B cell (primary cell): Measurements from ENCODE around the gene CHRM2. TPM values are rescaled to one million over a fixed set of nuclear protein-coding genes. Genes with fewer than 3 reads are reported as not detected.

ENCODE experiments used
- ATAC-seq: fragments of 200-7000 bp; cut with Tn5 transposase; one replicate; pipeline ENCODE4 v1.10.0; 2021; ENCODE audit warnings: low read depth, mild to moderate bottlenecking, moderate number of reproducible peaks, moderate library complexity
- CTCF ChIA-PET: fragments of 350-600 bp; sonication (Branson Sonifier 250); formaldehyde crosslinking; loops from one replicate; lab custom pipeline; 2021; ENCODE audit warnings: antibody characterized with exemption, inconsistent platforms; lab: Charles Lee
- POLR2A ChIA-PET: fragments of 350-600 bp; sonication (Branson Sonifier 250); formaldehyde crosslinking; loops from one replicate; lab custom pipeline; 2021; ENCODE audit warnings: antibody characterized with exemption; lab: Charles Lee
- DNase-seq: peaks from one replicate; pipeline ENCODE4 v3.0.0; 2013
- H2AFZ ChIP-seq: 2 replicates; pipeline ENCODE4 v1.6.1; 2012; ENCODE audit warnings: mild to moderate bottlenecking, low read depth, low read length; ENCODE audit not compliant: insufficient read depth, poor library complexity, severe bottlenecking
- H3K27ac ChIP-seq, 2 donors: 1 replicate in 1 of 2; 2 replicates in 1 of 2; pipeline ENCODE4 v1.5.1; 2012 to 2013; ENCODE audit warnings: low read length in 2 of 2, mild to moderate bottlenecking in 2 of 2, moderate library complexity in 1 of 2
- H3K27me3 ChIP-seq, 4 experiments: fragments of 200-600 bp in 1 of 4; sonication (generic) in 1 of 4; replicated peaks in 1 of 4; 1 replicate in 2 of 4; 2 replicates in 2 of 4; pipeline versions ENCODE4 v1.6.1 to v1.7.0; 2013 to 2016; ENCODE audit warnings: low read length in 3 of 4, mild to moderate bottlenecking in 2 of 4, mixed read lengths in 1 of 4, moderate library complexity in 1 of 4; ENCODE audit not compliant: insufficient read depth in 4 of 4, control insufficient read depth in 3 of 4; ENCODE audit errors: control extremely low read depth in 1 of 4
- H3K36me3 ChIP-seq, 2 experiments: replicated peaks in 1 of 2; 1 replicate in 1 of 2; 2 replicates in 1 of 2; pipeline versions ENCODE4 v1.6.1 to v1.7.1; 2013; ENCODE audit warnings: low read length in 1 of 2; ENCODE audit not compliant: insufficient read depth in 2 of 2, control insufficient read depth in 1 of 2; ENCODE audit errors: control extremely low read depth in 1 of 2, extremely low read depth in 1 of 2
- H3K4me1 ChIP-seq, 2 donors: fragments of 200-600 bp in 1 of 2; sonication (generic) in 1 of 2; 1 replicate in 1 of 2; 2 replicates in 1 of 2; pipeline versions ENCODE4 v1.5.1 to v1.6.1; 2013 to 2017; ENCODE audit warnings: low read length in 2 of 2; ENCODE audit not compliant: control insufficient read depth in 2 of 2, insufficient read depth in 2 of 2
- H3K4me2 ChIP-seq: replicated peaks from 2 replicates; pipeline ENCODE3; 2012; ENCODE audit warnings: mild to moderate bottlenecking, low read depth, low read length; ENCODE audit not compliant: poor library complexity, severe bottlenecking
- H3K4me3 ChIP-seq, 5 experiments: fragments of 200-600 bp in 1 of 5; sonication (generic) in 1 of 5; 1 replicate in 3 of 5; 2 replicates in 2 of 5; pipeline versions ENCODE4 v1.5.1 to v1.7.0; 2011 to 2016; ENCODE audit warnings: low read length in 4 of 5, mild to moderate bottlenecking in 4 of 5, low read depth in 2 of 5, control low read depth in 1 of 5, moderate library complexity in 1 of 5; ENCODE audit not compliant: insufficient read depth in 1 of 5; ENCODE audit errors: control extremely low read depth in 1 of 5, extremely low read depth in 1 of 5
- H3K79me2 ChIP-seq: fragments of 200-600 bp; sonication (generic); one replicate; pipeline ENCODE4 v1.6.0; 2016; ENCODE audit warnings: low read length; ENCODE audit not compliant: control insufficient read depth, insufficient read depth
- H3K9ac ChIP-seq: fragments of 200-600 bp; sonication (generic); 2 replicates; pipeline ENCODE4 v1.6.1; 2017; ENCODE audit warnings: mild to moderate bottlenecking, low read length, moderate library complexity
- H3K9me3 ChIP-seq, 3 donors: one replicate each; pipeline versions ENCODE4 v1.6.1 to v1.7.1; 2013; ENCODE audit warnings: low read length in 2 of 3; ENCODE audit not compliant: control insufficient read depth in 2 of 3, insufficient read depth in 1 of 3; ENCODE audit errors: control extremely low read depth in 1 of 3
- H4K20me1 ChIP-seq: 2 replicates; pipeline ENCODE4 v1.6.0; 2012; ENCODE audit warnings: mild to moderate bottlenecking, low read length; ENCODE audit not compliant: insufficient read depth, control insufficient read depth, poor library complexity, severe bottlenecking
- H3K27ac Mint-ChIP-seq: one replicate; pipeline ENCODE4 v1.8.0; 2021; ENCODE audit warnings: mixed read lengths
- H3K27me3 Mint-ChIP-seq: one replicate; pipeline ENCODE4 v1.8.0; 2021; ENCODE audit warnings: mixed read lengths
- H3K4me1 Mint-ChIP-seq: one replicate; pipeline ENCODE4 v1.8.0; 2021; ENCODE audit warnings: mixed read lengths
- H3K4me3 Mint-ChIP-seq: one replicate; pipeline ENCODE4 v1.8.0; 2021; ENCODE audit warnings: mixed read lengths
- H3K9me3 Mint-ChIP-seq: one replicate; pipeline ENCODE4 v1.8.0; 2022; ENCODE audit warnings: mixed read lengths; ENCODE audit not compliant: insufficient read depth
- CTCF ChIP-seq: fragments of 200-600 bp; IDR thresholded peaks from one replicate; pipeline ENCODE4 v1.8.0; 2022; ENCODE audit warnings: antibody characterized with exemption, mild to moderate bottlenecking
- EZH2 ChIP-seq: IDR thresholded peaks from 2 replicates; pipeline ENCODE4 v1.6.1; 2012; ENCODE audit warnings: borderline replicate concordance, low read depth, mild to moderate bottlenecking, moderate library complexity, low read length; ENCODE audit not compliant: insufficient read depth, poor library complexity, severe bottlenecking
- WGBS: methylation state at CpG from one replicate; pipeline ENCODE4 v1.1.5; 2013; ENCODE audit warnings: missing lambda C conversion rate; ENCODE audit not compliant: insufficient coverage; 5-methylcytosine and 5-hydroxymethylcytosine counted together
- intact Hi-C: fragments of 100-400 bp; cut with micrococcal nuclease; formaldehyde crosslinking; loops from one replicate; pipeline ENCODE4 v1.10.0; 2022
- polyA plus RNA-seq: library from polyadenylated mRNA; depleted of rRNA; stranded (reverse); fragments of >200 nt; gene quantifications from 2 replicates; pipeline ENCODE4 v1.2.3, GENCODE V29; 2012
- total RNA-seq, 2 donors: library from RNA; stranded (reverse); fragments of 120-200 nt in 1 of 2; gene quantifications; 1 replicate in 1 of 2; 2 replicates in 1 of 2; pipeline versions ENCODE4 v1.2.3 to v1.2.4, GENCODE V29; 2013 to 2022

The CHRM2 gene
- total and polyA plus RNA-seq, 2 donors (not counting 1 experiment from before 2014, with no cell fraction given), result not detected

DNA sequence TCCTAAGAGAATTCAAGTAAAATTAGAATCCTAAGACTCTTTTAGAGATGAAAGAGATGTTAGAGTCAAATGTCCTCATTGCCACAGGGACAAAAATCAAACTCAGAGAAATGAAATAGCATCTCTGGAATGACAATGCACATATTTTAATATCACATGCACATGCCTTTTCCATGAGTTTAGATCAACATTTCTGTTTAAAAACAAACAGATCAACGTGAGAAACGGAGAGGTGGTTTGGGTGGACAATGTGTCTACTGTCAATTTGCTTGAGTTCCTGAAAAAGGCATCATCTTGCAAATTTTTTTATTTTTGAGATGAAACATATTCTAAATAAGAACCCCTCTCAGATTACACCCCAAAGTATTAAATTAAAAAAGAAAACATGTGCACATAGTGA lies 130.0 kb downstream of the CHRM2 start:
- no peaks in the 10 kb centered on the region for H3K27me3 Mint-ChIP-seq

GRCh38 chr7:137000621-137001020 lies 132.2 kb downstream of the CHRM2 start:
- no peak for ATAC-seq
- H3K9me3 ChIP-seq, result no peaks in the 10 kb centered on the region
- intact Hi-C loops, result no loop called here

More for the DNA sequence above, 130.0 kb downstream of the CHRM2 start:
- intact Hi-C loops, result no loop called here
- WGBS, result no CpG with 5 or more reads among the region's 2 CpGs
- Mint-ChIP-seq H3K9me3 (no peaks in the 10 kb centered on the region), H3K4me1 (no peaks in the 10 kb centered on the region), H3K27ac (no peak overlapping the region), H3K4me3 (no peak overlapping the region)
- Histone ChIP-seq H3K9ac (no peak overlapping the region), H3K4me1 (no peaks in the 10 kb centered on the region), H3K36me3 (no peaks in the 10 kb centered on the region), H3K79me2 (no peaks in the 10 kb centered on the region), H3K27me3 (no peaks in the 10 kb centered on the region), H2AFZ (no peak overlapping the region), H3K4me2 (no peak overlapping the region), H4K20me1 (no peaks in the 10 kb centered on the region), H3K4me3 (no peak overlapping the region), H3K27ac (no peak overlapping the region), H3K9me3 (no peaks in the 10 kb centered on the region)
- ATAC-seq (no peak), DNase-seq (no peak)
- POLR2A ChIA-PET, result no interaction called here
- CTCF ChIA-PET, result no interaction called here
- TF ChIP-seq CTCF, result no peak
- no peak for TF ChIP-seq EZH2

More at GRCh38 chr7:137000621-137001020, 132.2 kb downstream of the CHRM2 start:
- ChIA-PET CTCF (no interaction called here), POLR2A (no interaction called here)
- Histone ChIP-seq H3K4me1 (no peaks in the 10 kb centered on the region), H3K27ac (no peak overlapping the region), H3K4me3 (no peak overlapping the region), H3K4me2 (no peak overlapping the region), H3K9ac (no peak overlapping the region), H3K79me2 (no peaks in the 10 kb centered on the region), H3K36me3 (no peaks in the 10 kb centered on the region), H3K27me3 (no peaks in the 10 kb centered on the region), H2AFZ (no peak overlapping the region), H4K20me1 (no peaks in the 10 kb centered on the region)
- Mint-ChIP-seq H3K27ac (no peak overlapping the region), H3K9me3 (peaks cover 3% of the 10 kb centered on the region), H3K4me1 (no peaks in the 10 kb centered on the region), H3K4me3 (no peak overlapping the region), H3K27me3 (no peaks in the 10 kb centered on the region)
- TF ChIP-seq EZH2 (no peak), CTCF (no peak)
- no peak for DNase-seq
- no CpG with 5 or more reads among the region's 2 CpGs for WGBS
